HepG2 (cell line): ENCODE results near the gene NEK11. TPM values are rescaled to one million over a fixed set of nuclear protein-coding genes. Genes with fewer than 3 reads are reported as not detected.

Experiments
- CEBPG ChIP-seq: IDR thresholded peaks from 2 replicates; pipeline ENCODE4 v1.6.1; 2016
- EZH2 ChIP-seq: conservative IDR thresholded peaks from 2 replicates; pipeline ENCODE4 v1.6.1; 2012; ENCODE audit warnings: mild to moderate bottlenecking, low read depth, low read length, moderate library complexity
- NCOA5 ChIP-seq: sonication (generic); formaldehyde crosslinking; IDR thresholded peaks from 2 replicates; pipeline ENCODE4 v1.4.0; 2020; ENCODE audit warnings: missing genetic modification reagents
- SALL1 ChIP-seq: sonication (generic); formaldehyde crosslinking; IDR thresholded peaks from 2 replicates; pipeline ENCODE4 v1.8.0; 2022; ENCODE audit warnings: mild to moderate bottlenecking, missing genetic modification reagents
- TP53 ChIP-seq: sonication (generic); formaldehyde crosslinking; conservative IDR thresholded peaks from 2 replicates; pipeline ENCODE4 v1.4.0; 2020; ENCODE audit warnings: missing genetic modification reagents
- ZEB1 ChIP-seq: IDR thresholded peaks from 2 replicates; pipeline ENCODE4 v1.6.1; 2012; ENCODE audit warnings: mild to moderate bottlenecking, low read depth, inconsistent platforms; ENCODE audit not compliant: insufficient replicate concordance
- ZFP36 ChIP-seq: fragments of 150-350 bp; IDR thresholded peaks from 2 replicates; pipeline ENCODE4 v1.6.1; 2018; ENCODE audit warnings: borderline replicate concordance, low read length, low read depth; ENCODE audit not compliant: partially characterized antibody
- ZKSCAN1 ChIP-seq: fragments of 150-350 bp; IDR thresholded peaks from 2 replicates; pipeline ENCODE4 v1.6.1; 2014; ENCODE audit warnings: low read length
- ZNF557 ChIP-seq: sonication (generic); formaldehyde crosslinking; IDR thresholded peaks from 2 replicates; pipeline ENCODE4 v1.4.0; 2020; ENCODE audit warnings: missing genetic modification reagents
- ZNF598 ChIP-seq: sonication (generic); formaldehyde crosslinking; IDR thresholded peaks from 2 replicates; pipeline ENCODE4 v1.5.1; 2020; ENCODE audit warnings: mild to moderate bottlenecking, missing genetic modification reagents, borderline replicate concordance
- ZNF629 ChIP-seq: sonication (generic); formaldehyde crosslinking; conservative IDR thresholded peaks from 2 replicates; pipeline ENCODE4 v1.5.0; 2020; ENCODE audit warnings: missing genetic modification reagents
- ZNF749 ChIP-seq: sonication (generic); formaldehyde crosslinking; IDR thresholded peaks from 2 replicates; pipeline ENCODE4 v1.8.0; 2022; ENCODE audit warnings: mild to moderate bottlenecking, missing genetic modification reagents, moderate library complexity, borderline replicate concordance
- ZNF790 ChIP-seq: sonication (generic); formaldehyde crosslinking; IDR thresholded peaks from 2 replicates; pipeline ENCODE4 v1.8.0; 2022; ENCODE audit warnings: missing genetic modification reagents, mild to moderate bottlenecking, borderline replicate concordance
- polyA plus RNA-seq, 8 experiments: library from polyadenylated mRNA; depleted of rRNA in 3 of 8; stranded (reverse) in 7 of 8; unstranded in 1 of 8; fragments of >200 nt; fragmentation: Illumina TruSeq in 4 of 8; extraction: Trizol in 4 of 8; gene quantifications; 2 replicates each; pipeline versions ENCODE4 v1.2.1 to v1.2.3, GENCODE V29; 2011 to 2016; ENCODE audit warnings: low read depth in 4 of 8, missing spikeins in 1 of 8, mixed read lengths in 1 of 8; ENCODE audit not compliant: insufficient read depth in 1 of 8
- total RNA-seq, 5 experiments: library from RNA; depleted of rRNA; stranded (reverse); fragments of >200 nt; fragmentation: Illumina TruSeq; extraction: Trizol; gene quantifications; 2 replicates each; pipeline ENCODE4 v1.2.3, GENCODE V29; 2016; ENCODE audit warnings: low read depth in 1 of 5
- TF ChIP-seq, protein P1 (sequence below): sonication (generic); formaldehyde crosslinking; IDR thresholded peaks from 2 replicates; pipeline ENCODE4 v1.4.0; 2020; ENCODE audit warnings: missing genetic modification reagents
- TF ChIP-seq, protein P2 (sequence below): sonication (generic); formaldehyde crosslinking; IDR thresholded peaks from 2 replicates; pipeline ENCODE4 v1.4.0; 2020; ENCODE audit warnings: low read depth, missing genetic modification reagents
- TF ChIP-seq, protein P3 (sequence below): sonication (generic); formaldehyde crosslinking; IDR thresholded peaks from 2 replicates; pipeline ENCODE4 v1.9.0; 2022; ENCODE audit warnings: missing genetic modification reagents, mild to moderate bottlenecking, borderline replicate concordance
- TF ChIP-seq, protein P4 (sequence below): sonication (generic); formaldehyde crosslinking; IDR thresholded peaks from 2 replicates; pipeline ENCODE4 v1.5.0; 2020; ENCODE audit warnings: missing genetic modification reagents, mild to moderate bottlenecking, borderline replicate concordance
- TF ChIP-seq, protein P5 (sequence below): sonication (generic); formaldehyde crosslinking; IDR thresholded peaks from 2 replicates; pipeline ENCODE4 v1.4.0; 2020; ENCODE audit warnings: missing genetic modification reagents, low read depth, mild to moderate bottlenecking, borderline replicate concordance

The NEK11 gene
- total and polyA plus RNA-seq, 2 of the 13 experiments (the other 11 are each of a cell fraction or from before 2014, with no cell fraction given), result 0.95 to 2.2 TPM

DNA sequence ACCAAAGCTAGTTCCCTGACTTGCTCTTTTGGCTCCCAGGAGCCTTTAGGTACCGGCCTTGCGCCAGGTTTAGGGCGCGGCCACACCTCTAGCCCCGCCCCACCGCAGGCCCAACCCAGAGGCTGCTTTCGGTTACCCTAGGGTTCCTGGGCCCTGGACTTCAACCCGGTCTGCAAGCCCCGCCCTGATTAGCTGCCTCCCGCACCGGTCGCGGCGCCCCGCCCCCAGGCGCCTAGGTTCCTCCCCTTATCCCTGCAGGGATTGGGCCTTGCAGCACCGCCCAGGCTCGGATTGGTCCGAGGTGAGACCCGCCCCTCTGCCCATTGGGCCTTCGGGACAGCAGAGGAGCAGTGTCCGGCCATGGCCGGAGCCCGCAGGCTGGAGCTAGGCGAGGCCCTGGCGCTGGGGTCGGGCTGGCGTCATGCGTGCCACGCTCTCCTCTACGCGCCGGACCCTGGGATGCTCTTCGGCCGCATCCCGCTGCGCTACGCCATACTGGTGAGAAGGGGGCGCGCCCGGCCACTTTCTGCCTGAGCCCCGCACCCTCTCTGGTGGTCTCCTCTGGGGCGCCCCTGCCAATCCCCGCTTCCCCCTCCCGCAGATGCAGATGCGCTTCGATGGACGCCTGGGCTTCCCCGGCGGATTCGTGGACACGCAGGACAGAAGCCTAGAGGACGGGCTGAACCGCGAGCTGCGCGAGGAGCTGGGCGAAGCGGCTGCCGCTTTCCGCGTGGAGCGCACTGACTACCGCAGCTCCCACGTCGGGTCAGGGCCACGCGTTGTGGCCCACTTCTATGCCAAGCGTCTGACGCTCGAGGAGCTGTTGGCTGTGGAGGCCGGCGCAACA lies 355.0 kb downstream of the NEK11 start, which contains the start of gene NUDT16 (continued):
- peak; percentile 79; the same call in 1 of the 2 replicates for TF ChIP-seq ZNF749
- TF ChIP-seq NCOA5, result no peak
- TF ChIP-seq ZEB1, result no peak
- TF ChIP-seq ZFP36, result no peak
- TF ChIP-seq, protein P1, sequence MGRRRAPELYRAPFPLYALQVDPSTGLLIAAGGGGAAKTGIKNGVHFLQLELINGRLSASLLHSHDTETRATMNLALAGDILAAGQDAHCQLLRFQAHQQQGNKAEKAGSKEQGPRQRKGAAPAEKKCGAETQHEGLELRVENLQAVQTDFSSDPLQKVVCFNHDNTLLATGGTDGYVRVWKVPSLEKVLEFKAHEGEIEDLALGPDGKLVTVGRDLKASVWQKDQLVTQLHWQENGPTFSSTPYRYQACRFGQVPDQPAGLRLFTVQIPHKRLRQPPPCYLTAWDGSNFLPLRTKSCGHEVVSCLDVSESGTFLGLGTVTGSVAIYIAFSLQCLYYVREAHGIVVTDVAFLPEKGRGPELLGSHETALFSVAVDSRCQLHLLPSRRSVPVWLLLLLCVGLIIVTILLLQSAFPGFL, result 0 out of 2 replicates have a peak, but pooled peaks have one; percentile 23
- no peak for TF ChIP-seq CEBPG
- TF ChIP-seq, protein P2, sequence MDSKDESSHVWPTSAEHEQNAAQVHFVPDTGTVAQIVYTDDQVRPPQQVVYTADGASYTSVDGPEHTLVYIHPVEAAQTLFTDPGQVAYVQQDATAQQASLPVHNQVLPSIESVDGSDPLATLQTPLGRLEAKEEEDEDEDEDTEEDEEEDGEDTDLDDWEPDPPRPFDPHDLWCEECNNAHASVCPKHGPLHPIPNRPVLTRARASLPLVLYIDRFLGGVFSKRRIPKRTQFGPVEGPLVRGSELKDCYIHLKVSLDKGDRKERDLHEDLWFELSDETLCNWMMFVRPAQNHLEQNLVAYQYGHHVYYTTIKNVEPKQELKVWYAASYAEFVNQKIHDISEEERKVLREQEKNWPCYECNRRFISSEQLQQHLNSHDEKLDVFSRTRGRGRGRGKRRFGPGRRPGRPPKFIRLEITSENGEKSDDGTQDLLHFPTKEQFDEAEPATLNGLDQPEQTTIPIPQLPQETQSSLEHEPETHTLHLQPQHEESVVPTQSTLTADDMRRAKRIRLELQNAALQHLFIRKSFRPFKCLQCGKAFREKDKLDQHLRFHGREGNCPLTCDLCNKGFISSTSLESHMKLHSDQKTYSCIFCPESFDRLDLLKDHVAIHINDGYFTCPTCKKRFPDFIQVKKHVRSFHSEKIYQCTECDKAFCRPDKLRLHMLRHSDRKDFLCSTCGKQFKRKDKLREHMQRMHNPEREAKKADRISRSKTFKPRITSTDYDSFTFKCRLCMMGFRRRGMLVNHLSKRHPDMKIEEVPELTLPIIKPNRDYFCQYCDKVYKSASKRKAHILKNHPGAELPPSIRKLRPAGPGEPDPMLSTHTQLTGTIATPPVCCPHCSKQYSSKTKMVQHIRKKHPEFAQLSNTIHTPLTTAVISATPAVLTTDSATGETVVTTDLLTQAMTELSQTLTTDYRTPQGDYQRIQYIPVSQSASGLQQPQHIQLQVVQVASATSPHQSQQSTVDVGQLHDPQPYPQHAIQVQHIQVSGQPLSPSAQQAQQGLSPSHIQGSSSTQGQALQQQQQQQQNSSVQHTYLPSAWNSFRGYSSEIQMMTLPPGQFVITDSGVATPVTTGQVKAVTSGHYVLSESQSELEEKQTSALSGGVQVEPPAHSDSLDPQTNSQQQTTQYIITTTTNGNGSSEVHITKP (CRISPR knock-in tag), result no peak
- peak; percentile 90; the same call in 1 of the 2 replicates for TF ChIP-seq ZNF790 (CRISPR knock-in tag)
- TF ChIP-seq, protein P3, sequence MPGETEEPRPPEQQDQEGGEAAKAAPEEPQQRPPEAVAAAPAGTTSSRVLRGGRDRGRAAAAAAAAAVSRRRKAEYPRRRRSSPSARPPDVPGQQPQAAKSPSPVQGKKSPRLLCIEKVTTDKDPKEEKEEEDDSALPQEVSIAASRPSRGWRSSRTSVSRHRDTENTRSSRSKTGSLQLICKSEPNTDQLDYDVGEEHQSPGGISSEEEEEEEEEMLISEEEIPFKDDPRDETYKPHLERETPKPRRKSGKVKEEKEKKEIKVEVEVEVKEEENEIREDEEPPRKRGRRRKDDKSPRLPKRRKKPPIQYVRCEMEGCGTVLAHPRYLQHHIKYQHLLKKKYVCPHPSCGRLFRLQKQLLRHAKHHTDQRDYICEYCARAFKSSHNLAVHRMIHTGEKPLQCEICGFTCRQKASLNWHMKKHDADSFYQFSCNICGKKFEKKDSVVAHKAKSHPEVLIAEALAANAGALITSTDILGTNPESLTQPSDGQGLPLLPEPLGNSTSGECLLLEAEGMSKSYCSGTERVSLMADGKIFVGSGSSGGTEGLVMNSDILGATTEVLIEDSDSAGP (CRISPR knock-in tag), result peak; percentile 79; the same call in 1 of the 2 replicates
- no peak for TF ChIP-seq ZNF557 (CRISPR knock-in tag)
- TF ChIP-seq, protein P4, sequence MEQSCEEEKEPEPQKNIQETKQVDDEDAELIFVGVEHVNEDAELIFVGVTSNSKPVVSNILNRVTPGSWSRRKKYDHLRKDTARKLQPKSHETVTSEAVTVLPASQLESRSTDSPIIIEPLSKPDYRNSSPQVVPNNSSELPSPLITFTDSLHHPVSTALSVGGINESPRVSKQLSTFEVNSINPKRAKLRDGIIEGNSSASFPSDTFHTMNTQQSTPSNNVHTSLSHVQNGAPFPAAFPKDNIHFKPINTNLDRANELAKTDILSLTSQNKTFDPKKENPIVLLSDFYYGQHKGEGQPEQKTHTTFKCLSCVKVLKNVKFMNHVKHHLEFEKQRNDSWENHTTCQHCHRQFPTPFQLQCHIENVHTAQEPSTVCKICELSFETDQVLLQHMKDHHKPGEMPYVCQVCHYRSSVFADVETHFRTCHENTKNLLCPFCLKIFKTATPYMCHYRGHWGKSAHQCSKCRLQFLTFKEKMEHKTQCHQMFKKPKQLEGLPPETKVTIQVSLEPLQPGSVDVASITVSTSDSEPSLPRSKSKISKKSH (CRISPR knock-in tag), result no peak; the same call in 1 of the 2 replicates
- TF ChIP-seq ZNF598 (CRISPR knock-in tag), result no peak
- TF ChIP-seq TP53 (CRISPR knock-in tag), result peak; percentile 61; the same call in 1 of the 2 replicates
- peak; percentile 36; the same call in 1 of the 2 replicates for TF ChIP-seq SALL1
- no peak for TF ChIP-seq ZNF629
- TF ChIP-seq EZH2, result no peak
- TF ChIP-seq, protein P5, sequence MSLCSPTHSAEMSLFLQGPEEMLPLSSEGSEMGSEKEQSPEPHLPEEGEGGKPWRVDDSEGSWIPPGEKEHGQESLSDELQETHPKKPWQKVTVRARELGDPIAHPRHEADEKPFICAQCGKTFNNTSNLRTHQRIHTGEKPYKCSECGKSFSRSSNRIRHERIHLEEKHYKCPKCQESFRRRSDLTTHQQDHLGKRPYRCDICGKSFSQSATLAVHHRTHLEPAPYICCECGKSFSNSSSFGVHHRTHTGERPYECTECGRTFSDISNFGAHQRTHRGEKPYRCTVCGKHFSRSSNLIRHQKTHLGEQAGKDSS (CRISPR knock-in tag), result peak; percentile 82; the same call in 1 of the 2 replicates
- no peak for TF ChIP-seq ZKSCAN1
